PC-9 (cell line): Measurements from ENCODE around the gene ROBO1. TPM values are rescaled to one million over a fixed set of nuclear protein-coding genes. Genes with fewer than 3 reads are reported as not detected.

ENCODE experiments used
- BruUV-seq: library from RNA; stranded (reverse); fragments of 400-500 nt; replicated peaks from 2 replicates; lab custom pipeline; 2021; lab: Mats Ljungman, UMichigan
- CTCF ChIA-PET: fragments of 300-600 bp; sonication (Branson Sonifier 250); formaldehyde crosslinking; loops from one replicate; lab custom pipeline; 2022; ENCODE audit warnings: antibody characterized with exemption; lab: Charles Lee
- POLR2A ChIA-PET: fragments of 300-600 bp; sonication (Branson Sonifier 250); formaldehyde crosslinking; loops from one replicate; lab custom pipeline; 2022; ENCODE audit warnings: antibody characterized with exemption; ENCODE audit not compliant: unreplicated experiment; lab: Charles Lee
- DNase-seq, 2 experiments: peaks; one replicate each; pipeline versions ENCODE4 v3.0.0 to v3.0.0-alpha.2; 2015 to 2022; ENCODE audit warnings: mixed read lengths in 1 of 2
- H2AFZ ChIP-seq: fragments of 200-600 bp; sonication (generic); 2 replicates; pipeline ENCODE4 v1.8.1; 2017; ENCODE audit warnings: antibody characterized with exemption
- H3F3A ChIP-seq: fragments of 200-600 bp; sonication (generic); 2 replicates; pipeline ENCODE4 v1.8.1; 2017; ENCODE audit warnings: antibody characterized with exemption, mild to moderate bottlenecking, low read depth; ENCODE audit not compliant: insufficient read depth
- H3K27ac ChIP-seq: fragments of 200-600 bp; sonication (generic); 2 replicates; pipeline ENCODE4 v1.6.1; 2016; ENCODE audit warnings: mixed run types
- H3K27me3 ChIP-seq: fragments of 200-600 bp; sonication (generic); 2 replicates; pipeline ENCODE4 v1.6.1; 2016; ENCODE audit warnings: low read depth, mixed run types; ENCODE audit not compliant: insufficient read depth
- H3K36me3 ChIP-seq: fragments of 200-600 bp; sonication (generic); 2 replicates; pipeline ENCODE4 v1.6.1; 2016; ENCODE audit warnings: low read depth, mixed run types
- H3K4me1 ChIP-seq: fragments of 200-600 bp; sonication (generic); replicated peaks from 2 replicates; pipeline ENCODE4 v1.6.1; 2016; ENCODE audit warnings: mixed run types; ENCODE audit not compliant: insufficient read depth
- H3K4me2 ChIP-seq: fragments of 200-600 bp; sonication (generic); 2 replicates; pipeline ENCODE4 v1.6.1; 2017; ENCODE audit warnings: mixed run types
- H3K4me3 ChIP-seq: fragments of 200-600 bp; sonication (generic); 2 replicates; pipeline ENCODE4 v1.6.1; 2016; ENCODE audit warnings: mixed run types
- H3K79me2 ChIP-seq: fragments of 200-600 bp; sonication (generic); 2 replicates; pipeline ENCODE4 v1.6.1; 2017; ENCODE audit warnings: low read depth, mixed run types
- H3K9me2 ChIP-seq: fragments of 200-600 bp; sonication (generic); 2 replicates; pipeline ENCODE4 v1.8.1; 2017; ENCODE audit warnings: mild to moderate bottlenecking; ENCODE audit not compliant: insufficient read depth
- H3K9me3 ChIP-seq: fragments of 200-600 bp; sonication (generic); 2 replicates; pipeline ENCODE4 v1.8.1; 2016; ENCODE audit warnings: low read depth; ENCODE audit not compliant: insufficient read depth
- H4K20me1 ChIP-seq: fragments of 200-600 bp; sonication (generic); 2 replicates; pipeline ENCODE4 v1.8.1; 2017; ENCODE audit not compliant: insufficient read depth
- CTCF ChIP-seq: fragments of 200-600 bp; sonication (generic); conservative IDR thresholded peaks from 2 replicates; pipeline ENCODE4 v1.6.1; 2017; ENCODE audit warnings: mixed run types, antibody characterized with exemption, mild to moderate bottlenecking, moderate library complexity
- EZH2 ChIP-seq: fragments of 200-600 bp; sonication (generic); IDR thresholded peaks from 2 replicates; pipeline ENCODE4 v1.8.0; 2017; ENCODE audit warnings: antibody characterized with exemption, low read depth
- intact Hi-C: fragments of 100-400 bp; cut with micrococcal nuclease; formaldehyde crosslinking; loops from one replicate; pipeline ENCODE4 v1.10.0; 2022; ENCODE audit not compliant: unreplicated experiment
- total RNA-seq: library from RNA; stranded (reverse); gene quantifications from 2 replicates; pipeline ENCODE4 v1.2.3, GENCODE V29; 2021

ROBO1 gene
- total RNA-seq, 1 experiment from 2014 or later: 17.5 TPM

DNA sequence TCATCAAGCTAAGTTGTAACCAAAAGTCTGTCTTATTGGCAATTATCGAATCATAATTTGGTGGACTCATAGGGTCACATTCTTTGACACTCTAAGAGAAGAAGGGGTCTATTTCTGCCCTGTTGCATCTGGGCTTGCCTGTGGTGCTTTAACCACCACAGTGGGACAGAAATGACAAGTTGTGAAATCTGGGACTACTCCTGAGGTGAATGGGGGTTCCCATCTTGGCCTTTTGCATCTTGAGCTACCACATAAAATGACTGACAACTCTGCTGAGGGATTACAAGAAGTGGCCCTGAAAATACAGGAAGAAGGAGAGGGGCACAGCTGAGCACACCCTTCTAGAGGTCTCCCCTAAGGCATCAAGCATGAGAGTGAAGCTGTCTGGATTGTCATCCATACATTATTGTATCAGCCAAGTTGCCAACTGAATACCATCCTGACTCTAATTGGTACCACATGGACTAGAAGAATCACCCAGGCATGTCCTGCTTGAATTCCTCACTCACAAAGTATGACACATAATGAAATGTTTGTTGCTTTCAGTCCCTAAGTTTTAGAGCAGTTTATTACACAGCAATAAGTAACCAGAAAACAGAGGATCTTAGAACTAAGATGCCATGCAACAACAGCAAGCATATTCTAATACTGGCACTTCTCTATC is 306.5 kb downstream of the ROBO1 start:
- Histone ChIP-seq H3K27ac (no peak overlapping the region), H2AFZ (no peak overlapping the region), H3K27me3 (no peaks in the 10 kb centered on the region), H3K9me2 (no peaks in the 10 kb centered on the region), H3F3A (no peaks in the 10 kb centered on the region), H3K36me3 (no peaks in the 10 kb centered on the region), H3K79me2 (no peaks in the 10 kb centered on the region), H3K4me2 (no peak overlapping the region), H4K20me1 (no peaks in the 10 kb centered on the region), H3K4me1 (no peaks in the 10 kb centered on the region), H3K9me3 (no peaks in the 10 kb centered on the region), H3K4me3 (no peak overlapping the region)
- no TSS peak for BruUV-seq
- TF ChIP-seq EZH2 (no peak), CTCF (no peak)
- no peak for DNase-seq
- ChIA-PET POLR2A (no interaction called here), CTCF (no interaction called here)
- intact Hi-C loops: no loop called here

- H3K27me3 ChIP-seq: no peaks in the 10 kb centered on the region
- no TSS peak for BruUV-seq
- no peaks in the 10 kb centered on the region for H4K20me1 ChIP-seq
- H3K9me2 ChIP-seq: no peaks in the 10 kb centered on the region
- no peak overlapping the region for H3K4me2 ChIP-seq
- no peaks in the 10 kb centered on the region for H3K9me3 ChIP-seq
- ChIA-PET POLR2A (no interaction called here), CTCF (no interaction called here)
- no peaks in the 10 kb centered on the region for H3K4me1 ChIP-seq
- no peaks in the 10 kb centered on the region for H3F3A ChIP-seq
- no peak overlapping the region for H3K4me3 ChIP-seq
- H3K79me2 ChIP-seq: no peaks in the 10 kb centered on the region
- no peaks in the 10 kb centered on the region for H3K36me3 ChIP-seq
- no peak for DNase-seq
- no peak overlapping the region for H2AFZ ChIP-seq
- intact Hi-C loops: no loop called here
- TF ChIP-seq EZH2: no peak
- no peak overlapping the region for H3K27ac ChIP-seq
Observed at GRCh38 chr3:79453600-79453999, 314.2 kb downstream of the ROBO1 start.

- intact Hi-C loops: no loop called here
- no peaks in the 10 kb centered on the region for H3K9me3 ChIP-seq
- DNase-seq: no peak
- TF ChIP-seq CTCF (no peak), EZH2 (no peak)
- H3K9me2 ChIP-seq: no peaks in the 10 kb centered on the region
- H2AFZ ChIP-seq: no peak overlapping the region
- H3K4me3 ChIP-seq: no peak overlapping the region
- no peaks in the 10 kb centered on the region for H3K79me2 ChIP-seq
- no peaks in the 10 kb centered on the region for H3F3A ChIP-seq
- ChIA-PET POLR2A (no interaction called here), CTCF (interaction anchor here (0.6 kb wide), 1 partner anchor 1635 kb away, joined by 3 read pairs; no protein-coding TSS in a partner anchor)
- H4K20me1 ChIP-seq: no peaks in the 10 kb centered on the region
- no peaks in the 10 kb centered on the region for H3K27me3 ChIP-seq
- H3K4me2 ChIP-seq: no peak overlapping the region
- H3K4me1 ChIP-seq: no peaks in the 10 kb centered on the region
- BruUV-seq: no TSS peak
- no peaks in the 10 kb centered on the region for H3K36me3 ChIP-seq
- no peak overlapping the region for H3K27ac ChIP-seq
Observed at GRCh38 chr3:79436387-79436786, 331.4 kb downstream of the ROBO1 start.

- intact Hi-C loops: no loop called here
- Histone ChIP-seq H3K27ac (no peak overlapping the region), H3K4me3 (no peak overlapping the region), H3K4me1 (no peaks in the 10 kb centered on the region), H3K36me3 (no peaks in the 10 kb centered on the region), H2AFZ (peak overlapping the region; percentile 68), H4K20me1 (no peaks in the 10 kb centered on the region), H3K9me2 (no peaks in the 10 kb centered on the region), H3K79me2 (no peaks in the 10 kb centered on the region), H3K4me2 (no peak overlapping the region), H3K9me3 (no peaks in the 10 kb centered on the region), H3F3A (no peaks in the 10 kb centered on the region), H3K27me3 (no peaks in the 10 kb centered on the region)
- no TSS peak for BruUV-seq
- ChIA-PET POLR2A (interaction anchor here (0.5 kb wide), 1 partner anchor 9 kb away, joined by 3 read pairs; no protein-coding TSS in a partner anchor), CTCF (no interaction called here)
- TF ChIP-seq CTCF (no peak), EZH2 (no peak)
- no peak for DNase-seq
Observed at GRCh38 chr3:79427081-79427480, 340.7 kb downstream of the ROBO1 start.
